GM19023 (cell line): Measurements from ENCODE around the gene BICDL2.
"Not testable (repeated sequence)": the region's sequence is repeated elsewhere in the genome, so short reads cannot be mapped to it uniquely, and the experiment has no call there.

Experiments used
- ATAC-seq: cut with Tn5 transposase; IDR thresholded peaks from one replicate; pipeline ENCODE4 v1.9.1; 2021; ENCODE audit warnings: mild to moderate bottlenecking, moderate library complexity; ENCODE audit not compliant: unreplicated experiment

The BICDL2 gene

GRCh38 chr16:3036726-3037315 lies at the start of gene BICDL2:
Gene BICDL2, minus strand, starts transcription at chr16:3036944. Its CDS starts 1,448 bp downstream, at chr16:3035496.
- ATAC-seq = no peak

GRCh38 chr16:3085868-3086595 lies 49.3 kb upstream of the BICDL2 start:
- ATAC-seq = no peak

- ATAC-seq = no peak
These were observed 48.4 kb upstream of the BICDL2 start for GRCh38 chr16:3084969-3085670.

- no peak for ATAC-seq
These were observed 47.7 kb upstream of the BICDL2 start for GRCh38 chr16:3084491-3084890.

- not testable (repeated sequence) for ATAC-seq
These were observed 46.7 kb upstream of the BICDL2 start for GRCh38 chr16:3083408-3083807.

GRCh38 chr16:3081957-3082356 lies 45.2 kb upstream of the BICDL2 start:
- not testable (repeated sequence) for ATAC-seq

GRCh38 chr16:3080024-3080423 lies 43.3 kb upstream of the BICDL2 start:
- no peak for ATAC-seq

GRCh38 chr16:3076577-3076976 lies 39.8 kb upstream of the BICDL2 start:
- ATAC-seq = no peak

GRCh38 chr16:3075946-3076345 lies 39.2 kb upstream of the BICDL2 start:
- not testable (repeated sequence) for ATAC-seq

- ATAC-seq = no peak
These were observed 38.8 kb upstream of the BICDL2 start for GRCh38 chr16:3075523-3075915.

GRCh38 chr16:3074860-3075522 lies 38.2 kb upstream of the BICDL2 start:
- ATAC-seq = peak; percentile 74

- no peak for ATAC-seq
These were observed 36.7 kb upstream of the BICDL2 start for GRCh38 chr16:3073448-3073847.

GRCh38 chr16:3072576-3073263 lies 36.0 kb upstream of the BICDL2 start:
- ATAC-seq = not testable (repeated sequence)

GRCh38 chr16:3072148-3072547 lies 35.4 kb upstream of the BICDL2 start:
- ATAC-seq = not testable (repeated sequence)

GRCh38 chr16:3071655-3072054 lies 34.9 kb upstream of the BICDL2 start:
- ATAC-seq = no peak

GRCh38 chr16:3070608-3071111 lies 33.9 kb upstream of the BICDL2 start:
- no peak for ATAC-seq

- not testable (repeated sequence) for ATAC-seq
These were observed 32.4 kb upstream of the BICDL2 start for GRCh38 chr16:3069146-3069545.

- ATAC-seq = no peak
These were observed 31.7 kb upstream of the BICDL2 start for GRCh38 chr16:3068487-3068886.

GRCh38 chr16:3066440-3066748 lies 29.6 kb upstream of the BICDL2 start:
- no peak for ATAC-seq

GRCh38 chr16:3065742-3066439 lies 29.1 kb upstream of the BICDL2 start:
- ATAC-seq = no peak
